Adrenal gland (tissue), 5 donors: ENCODE measurements around the gene RFC1.

ENCODE experiments used
- CTCF ChIP-seq, 6 experiments: fragments of 450-650 bp in 4 of 6; fragments of 200-600 bp in 2 of 6; sonication (generic) in 1 of 6; IDR thresholded peaks; 1 replicate in 5 of 6; 2 replicates in 1 of 6; pipeline versions ENCODE4 v1.5.1 to v1.8.0; 2016 to 2021; ENCODE audit warnings: antibody characterized with exemption in 6 of 6, mild to moderate bottlenecking in 2 of 6, moderate library complexity in 1 of 6
- POLR2A ChIP-seq, 2 donors: fragments of 450-650 bp; IDR thresholded peaks; one replicate each; pipeline ENCODE4 v1.6.1; 2017; ENCODE audit warnings: antibody characterized with exemption in 2 of 2, mild to moderate bottlenecking in 2 of 2, moderate library complexity in 1 of 2
- donor health status: DM: no; HTN: no; CAD: no.

DNA sequence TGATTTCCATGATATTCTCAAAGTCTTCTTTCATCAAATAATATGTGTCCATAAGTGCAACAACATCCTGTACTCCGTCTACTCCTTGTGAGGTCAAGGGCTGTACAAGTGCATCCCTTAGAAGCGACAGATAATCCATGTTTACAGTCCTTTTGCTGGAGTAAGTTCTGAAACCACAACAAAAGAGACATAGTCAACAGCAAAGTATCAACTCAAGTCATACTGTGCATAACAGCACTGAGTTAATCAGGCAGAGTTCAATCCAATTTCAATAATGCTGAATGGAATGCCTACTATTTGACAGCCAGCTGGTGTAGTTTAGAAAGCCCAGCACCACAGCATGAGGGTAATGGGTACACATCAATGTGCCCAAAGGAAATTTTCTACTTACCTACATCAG, 74.5 kb downstream of the RFC1 start:
- TF ChIP-seq CTCF (IDR thresholded peaks at IDR 0.05) = no peak
- TF ChIP-seq POLR2A (IDR thresholded peaks at IDR 0.05) = no peak
